Measurements from ENCODE around the gene RYK. TPM values are rescaled to one million over a fixed set of nuclear protein-coding genes. Genes with fewer than 3 reads are reported as not detected.

RYK gene
- 31.7 TPM for polyA plus RNA-seq (2012; ENCODE audit: insufficient read depth, insufficient read length, low read depth)

DNA sequence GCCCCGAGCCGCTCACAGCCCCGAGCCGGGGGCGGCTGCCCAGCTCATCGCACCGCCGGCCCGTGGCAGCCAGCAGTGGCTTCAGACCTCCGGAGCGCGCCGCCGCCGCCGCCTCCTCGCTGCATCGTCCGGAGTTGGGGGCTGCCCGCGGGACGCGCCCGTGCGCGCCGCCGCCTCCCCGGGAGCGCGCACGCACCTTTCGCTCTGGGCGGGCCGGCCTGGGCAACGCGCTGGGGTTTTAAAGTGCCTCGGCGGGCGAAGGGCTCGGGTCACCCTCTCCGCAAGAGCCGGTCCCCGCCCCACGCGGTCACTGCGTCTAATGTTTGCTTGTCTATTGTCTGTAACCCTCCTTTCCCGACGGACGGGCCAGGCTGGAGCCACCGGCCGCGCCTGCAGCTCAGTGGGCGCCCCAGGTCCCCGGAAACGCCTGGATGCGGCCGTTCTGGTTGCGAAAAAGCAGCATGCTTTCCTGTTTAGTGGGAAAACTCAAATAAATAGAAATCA is at the start of gene RYK:
Gene RYK, minus strand, starts transcription at position 143 of the 504 bp plus-strand sequence. CDS start 205 bp downstream, outside the sequence.
- DNase-seq, result peak; percentile 89
- Histone ChIP-seq H3K9me3 (no peaks in the 10 kb centered on the region), H3K27me3 (no peaks in the 10 kb centered on the region), H3K36me3 (no peaks in the 10 kb centered on the region), H3K4me1 (no peaks in the 10 kb centered on the region; the same call in 1 of the 2 replicates), H3K4me3 (ENCODE audit: low read depth, low read length) (peak within 1 kb of the TSS; percentile 71)
- TF ChIP-seq CTCF (IDR thresholded peaks at IDR 0.05; ENCODE audit: low read depth, low read length), result no peak

DNA sequence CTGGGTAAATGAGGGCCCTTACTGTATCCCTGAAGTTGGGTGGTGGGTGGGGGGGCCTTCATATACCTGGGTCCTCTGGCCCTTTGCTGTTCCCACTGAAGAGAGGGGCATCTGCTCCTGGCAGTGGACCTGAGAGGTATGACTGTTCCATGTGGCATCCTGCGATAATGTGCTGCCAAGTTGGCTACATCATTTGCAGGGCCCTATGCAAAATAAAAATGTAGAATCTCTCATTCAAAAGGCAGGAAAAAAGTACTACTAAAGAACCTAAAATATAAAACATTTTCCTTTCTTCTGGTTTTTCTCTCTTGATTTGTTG is 49.2 kb upstream of the RYK start:
- Histone ChIP-seq H3K4me3 (ENCODE audit: low read depth, low read length) (no peak overlapping the region), H3K9me3 (no peaks in the 10 kb centered on the region; the same call in 1 of the 2 replicates), H3K36me3 (no peaks in the 10 kb centered on the region), H3K27me3 (no peaks in the 10 kb centered on the region), H3K4me1 (no peaks in the 10 kb centered on the region)
- DNase-seq, result no peak
- no peak for TF ChIP-seq CTCF (IDR thresholded peaks at IDR 0.05; ENCODE audit: low read depth, low read length)

DNA sequence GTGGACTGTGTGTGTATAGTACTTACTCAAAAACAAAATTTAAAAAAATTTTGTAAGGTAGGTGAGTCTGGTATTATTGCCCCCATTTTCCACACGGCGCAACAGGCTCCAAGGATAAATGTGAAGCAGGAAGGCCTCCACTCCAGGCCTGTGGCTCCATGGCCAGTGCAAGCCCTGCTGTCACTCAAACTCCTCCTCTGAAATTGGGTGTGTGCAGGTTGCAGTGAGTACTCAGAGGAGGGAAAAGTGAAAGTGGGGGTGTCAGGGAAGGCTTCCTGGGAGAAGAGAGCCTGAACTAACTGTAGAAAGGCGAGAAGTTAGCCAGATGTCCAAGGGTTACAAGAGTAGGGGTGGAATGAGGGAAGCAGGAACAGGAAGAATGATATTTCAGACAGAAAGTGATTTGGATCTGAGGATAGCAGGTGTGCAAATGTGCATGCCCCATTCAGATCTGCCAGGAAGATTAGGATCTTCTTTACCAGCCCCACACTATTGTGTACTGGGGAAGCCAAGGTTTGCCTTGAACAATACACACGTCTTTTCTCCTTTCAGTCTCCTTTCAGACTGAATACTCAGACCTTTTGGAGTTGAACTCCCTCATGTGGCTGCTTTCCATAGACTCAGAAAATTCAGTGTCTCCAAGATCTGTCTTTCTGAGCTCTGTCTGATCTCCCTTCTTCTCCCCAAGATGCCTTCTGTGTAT is 48.7 kb upstream of the RYK start:
- TF ChIP-seq CTCF (IDR thresholded peaks at IDR 0.05; ENCODE audit: low read depth, low read length), result no peak
- Histone ChIP-seq H3K36me3 (no peaks in the 10 kb centered on the region), H3K9me3 (no peaks in the 10 kb centered on the region; the same call in 1 of the 2 replicates), H3K27me3 (no peaks in the 10 kb centered on the region), H3K4me3 (ENCODE audit: low read depth, low read length) (no peak overlapping the region), H3K4me1 (no peaks in the 10 kb centered on the region)
- DNase-seq, result no peak

DNA sequence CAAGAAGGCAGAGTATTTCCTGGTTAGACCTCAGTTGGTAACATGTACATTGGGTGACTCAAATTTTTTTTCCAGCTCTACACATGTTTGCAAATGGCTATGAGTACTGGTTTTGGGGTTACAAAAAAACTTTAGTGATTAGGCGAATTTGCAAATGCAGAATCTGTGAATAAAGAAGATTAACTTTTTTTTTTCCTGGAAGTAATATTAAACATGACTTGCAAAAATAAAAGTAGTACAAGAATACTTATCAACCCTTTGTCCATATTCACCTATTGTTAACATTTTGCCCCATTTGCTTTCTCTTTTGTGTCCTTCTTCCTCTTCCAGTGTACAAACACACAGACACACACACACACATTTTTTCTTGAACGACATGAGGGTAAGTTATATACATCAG is 47.6 kb upstream of the RYK start:
- H3K36me3 ChIP-seq, result no peaks in the 10 kb centered on the region
- H3K4me1 ChIP-seq, result no peaks in the 10 kb centered on the region
- H3K9me3 ChIP-seq, result no peaks in the 10 kb centered on the region; the same call in 1 of the 2 replicates
- TF ChIP-seq CTCF (IDR thresholded peaks at IDR 0.05; ENCODE audit: low read depth, low read length), result no peak
- H3K4me3 ChIP-seq (ENCODE audit: low read depth, low read length), result no peak overlapping the region
- H3K27me3 ChIP-seq, result no peaks in the 10 kb centered on the region
- DNase-seq, result no peak

GRCh38 chr3:134296616-134297015 is 46.0 kb upstream of the RYK start:
- Histone ChIP-seq H3K27me3 (no peaks in the 10 kb centered on the region), H3K36me3 (no peaks in the 10 kb centered on the region), H3K9me3 (no peaks in the 10 kb centered on the region), H3K4me3 (ENCODE audit: low read depth, low read length) (no peak overlapping the region), H3K4me1 (peaks cover 2% of the 10 kb centered on the region)
- TF ChIP-seq CTCF (IDR thresholded peaks at IDR 0.05; ENCODE audit: low read depth, low read length), result no peak
- DNase-seq, result no peak

DNA sequence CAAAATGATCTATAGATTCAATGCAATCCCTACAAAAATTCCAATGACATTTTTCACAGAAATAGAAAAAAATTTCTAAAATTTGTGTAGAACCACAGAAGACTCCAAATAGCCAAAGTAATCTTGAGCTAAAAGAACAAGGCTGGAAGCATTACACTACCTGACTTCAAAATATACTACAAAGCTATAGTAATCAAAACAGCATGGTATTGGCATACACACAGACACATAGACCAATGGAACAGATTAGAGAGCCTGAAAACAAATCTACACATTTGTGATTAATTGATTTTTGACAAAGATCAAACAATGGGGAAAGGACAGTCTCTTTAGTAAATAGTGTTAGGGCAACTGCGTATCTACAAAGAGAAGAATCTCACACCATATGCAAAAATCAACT is 45.3 kb upstream of the RYK start:
- Histone ChIP-seq H3K4me3 (ENCODE audit: low read depth, low read length) (no peak overlapping the region), H3K36me3 (no peaks in the 10 kb centered on the region), H3K4me1 (peaks cover 9% of the 10 kb centered on the region), H3K27me3 (no peaks in the 10 kb centered on the region), H3K9me3 (no peaks in the 10 kb centered on the region)
- no peak for TF ChIP-seq CTCF (IDR thresholded peaks at IDR 0.05; ENCODE audit: low read depth, low read length)
- no peak for DNase-seq
